K562 (cell line): Measurements from ENCODE around the gene CYLD.

Experiments used
- HDAC6 ChIP-seq: IDR thresholded peaks from 2 replicates; pipeline ENCODE4 v1.6.1; 2012; ENCODE audit warnings: low read depth, mild to moderate bottlenecking, control low read depth, inconsistent platforms, low read length, moderate library complexity
- JUND ChIP-seq, 2 experiments: IDR thresholded peaks; 2 replicates in 1 of 2; 3 replicates in 1 of 2; pipeline ENCODE4 v1.6.1; 2011; ENCODE audit warnings: borderline replicate concordance in 2 of 2, low read depth in 2 of 2, low read length in 2 of 2, improper control_type of control experiment in 1 of 2, missing biosample characterization in 1 of 2, missing genetic modification characterization in 1 of 2, missing genetic modification reagents in 1 of 2
- MEF2A ChIP-seq: IDR thresholded peaks from 2 replicates; pipeline ENCODE4 v1.6.1; 2011; ENCODE audit warnings: low read depth, mild to moderate bottlenecking, low read length, moderate library complexity; ENCODE audit not compliant: control insufficient read depth
- MYC ChIP-seq, 2 experiments: fragments of 250-450 bp in 1 of 2; sonication (Bioruptor Pico) in 1 of 2; IDR thresholded peaks; 2 replicates each; pipeline versions ENCODE4 v1.5.1 to v1.6.1; 2012 to 2021; ENCODE audit warnings: low read depth in 2 of 2, borderline replicate concordance in 1 of 2, improper control_type of control experiment in 1 of 2, low read length in 1 of 2, mild to moderate bottlenecking in 1 of 2, moderate library complexity in 1 of 2
- PYGO2 ChIP-seq: fragments of 450-650 bp; IDR thresholded peaks from 2 replicates; pipeline ENCODE4 v1.6.1; 2016; ENCODE audit warnings: mild to moderate bottlenecking, missing genetic modification characterization, moderate library complexity, missing compliant biosample characterization
- TBP ChIP-seq: optimal IDR thresholded peaks from 2 replicates; pipeline ENCODE3; 2011; ENCODE audit warnings: low read depth, low read length, improper control_type of control experiment
- ZC3H4 ChIP-seq: sonication (generic); formaldehyde crosslinking; IDR thresholded peaks from 2 replicates; pipeline ENCODE4 v1.9.0; 2021; ENCODE audit warnings: missing genetic modification reagents, borderline replicate concordance
- ZNF197 ChIP-seq: fragments of 200-800 bp; sonication (Bioruptor generic); IDR thresholded peaks from 2 replicates; pipeline ENCODE4 v1.6.1; 2016; ENCODE audit warnings: low read depth, missing genetic modification characterization, missing compliant biosample characterization
- ZNF263 ChIP-seq: sonication (generic); formaldehyde crosslinking; IDR thresholded peaks from 2 replicates; pipeline ENCODE4 v1.8.0; 2022; ENCODE audit warnings: mild to moderate bottlenecking, missing genetic modification reagents, borderline replicate concordance
- ZNF408 ChIP-seq: fragments of 250-450 bp; sonication (Bioruptor Pico); IDR thresholded peaks from 2 replicates; pipeline ENCODE4 v1.4.0; 2020; ENCODE audit warnings: low read depth, mild to moderate bottlenecking, moderate library complexity
- TF ChIP-seq, protein P1 (sequence below), 3 experiments: IDR thresholded peaks in 2 of 3; conservative IDR thresholded peaks in 1 of 3; 2 replicates each; pipeline ENCODE4 v1.5.1; 2011 to 2012; ENCODE audit warnings: low read length in 3 of 3, mild to moderate bottlenecking in 3 of 3, control low read depth in 2 of 3, improper control_type of control experiment in 1 of 3, inconsistent platforms in 1 of 3, low read depth in 1 of 3, mixed read lengths in 1 of 3, moderate library complexity in 1 of 3; ENCODE audit not compliant: insufficient read depth in 2 of 3
- TF ChIP-seq, protein P2 (sequence below), 2 experiments: fragments of 450-650 bp; formaldehyde crosslinking in 1 of 2; IDR thresholded peaks; 2 replicates each; pipeline versions ENCODE4 v1.4.0 to v1.6.1; 2014 to 2020; ENCODE audit warnings: mild to moderate bottlenecking in 2 of 2, borderline replicate concordance in 1 of 2, low read depth in 1 of 2
- TF ChIP-seq, protein P3 (sequence below): IDR thresholded peaks from 3 replicates; pipeline ENCODE4 v1.6.1; 2011; ENCODE audit warnings: borderline replicate concordance, mild to moderate bottlenecking; ENCODE audit not compliant: insufficient read length, insufficient read depth

DNA sequence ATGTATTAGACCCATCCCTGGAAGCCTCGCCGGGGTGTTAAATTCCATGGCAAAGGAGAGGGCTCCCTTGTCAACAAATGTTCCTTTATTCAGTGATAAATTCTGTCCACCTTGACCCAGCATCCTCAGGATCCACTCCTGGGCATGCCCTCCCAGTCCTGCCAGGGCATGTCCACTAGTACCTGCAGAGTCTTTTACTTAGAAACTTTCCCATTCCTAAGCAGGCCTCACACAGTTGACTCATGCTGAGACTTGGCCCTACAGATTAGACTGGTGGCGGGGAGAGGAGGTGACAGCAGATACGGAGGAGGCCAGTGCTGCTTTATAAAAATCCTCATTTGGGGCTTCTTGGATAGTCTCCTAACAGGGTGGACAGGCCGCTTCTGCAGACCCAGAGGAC, 88.8 kb downstream of the CYLD start:
- TF ChIP-seq ZNF408 = no peak
- TF ChIP-seq ZC3H4 (CRISPR knock-in tag) = no peak
- TF ChIP-seq, protein P1, sequence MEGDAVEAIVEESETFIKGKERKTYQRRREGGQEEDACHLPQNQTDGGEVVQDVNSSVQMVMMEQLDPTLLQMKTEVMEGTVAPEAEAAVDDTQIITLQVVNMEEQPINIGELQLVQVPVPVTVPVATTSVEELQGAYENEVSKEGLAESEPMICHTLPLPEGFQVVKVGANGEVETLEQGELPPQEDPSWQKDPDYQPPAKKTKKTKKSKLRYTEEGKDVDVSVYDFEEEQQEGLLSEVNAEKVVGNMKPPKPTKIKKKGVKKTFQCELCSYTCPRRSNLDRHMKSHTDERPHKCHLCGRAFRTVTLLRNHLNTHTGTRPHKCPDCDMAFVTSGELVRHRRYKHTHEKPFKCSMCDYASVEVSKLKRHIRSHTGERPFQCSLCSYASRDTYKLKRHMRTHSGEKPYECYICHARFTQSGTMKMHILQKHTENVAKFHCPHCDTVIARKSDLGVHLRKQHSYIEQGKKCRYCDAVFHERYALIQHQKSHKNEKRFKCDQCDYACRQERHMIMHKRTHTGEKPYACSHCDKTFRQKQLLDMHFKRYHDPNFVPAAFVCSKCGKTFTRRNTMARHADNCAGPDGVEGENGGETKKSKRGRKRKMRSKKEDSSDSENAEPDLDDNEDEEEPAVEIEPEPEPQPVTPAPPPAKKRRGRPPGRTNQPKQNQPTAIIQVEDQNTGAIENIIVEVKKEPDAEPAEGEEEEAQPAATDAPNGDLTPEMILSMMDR (IDR thresholded peaks at IDR 0.05 in 2 of 3, conservative IDR thresholded peaks at IDR 0.05 in 1 of 3; ENCODE audit: insufficient read depth in 2 of 3, low read depth in 1 of 3, low read length in 3 of 3) = no peak
- no peak for TF ChIP-seq PYGO2 (tag)
- no peak for TF ChIP-seq ZNF263 (CRISPR knock-in tag)
- no peak for TF ChIP-seq TBP
- no peak for TF ChIP-seq MYC (IDR thresholded peaks at IDR 0.05; ENCODE audit: low read depth, low read length)
- no peak for TF ChIP-seq MYC (CRISPR knock-in tag; IDR thresholded peaks at IDR 0.05; ENCODE audit: borderline replicate concordance, low read depth)
- TF ChIP-seq, protein P2, sequence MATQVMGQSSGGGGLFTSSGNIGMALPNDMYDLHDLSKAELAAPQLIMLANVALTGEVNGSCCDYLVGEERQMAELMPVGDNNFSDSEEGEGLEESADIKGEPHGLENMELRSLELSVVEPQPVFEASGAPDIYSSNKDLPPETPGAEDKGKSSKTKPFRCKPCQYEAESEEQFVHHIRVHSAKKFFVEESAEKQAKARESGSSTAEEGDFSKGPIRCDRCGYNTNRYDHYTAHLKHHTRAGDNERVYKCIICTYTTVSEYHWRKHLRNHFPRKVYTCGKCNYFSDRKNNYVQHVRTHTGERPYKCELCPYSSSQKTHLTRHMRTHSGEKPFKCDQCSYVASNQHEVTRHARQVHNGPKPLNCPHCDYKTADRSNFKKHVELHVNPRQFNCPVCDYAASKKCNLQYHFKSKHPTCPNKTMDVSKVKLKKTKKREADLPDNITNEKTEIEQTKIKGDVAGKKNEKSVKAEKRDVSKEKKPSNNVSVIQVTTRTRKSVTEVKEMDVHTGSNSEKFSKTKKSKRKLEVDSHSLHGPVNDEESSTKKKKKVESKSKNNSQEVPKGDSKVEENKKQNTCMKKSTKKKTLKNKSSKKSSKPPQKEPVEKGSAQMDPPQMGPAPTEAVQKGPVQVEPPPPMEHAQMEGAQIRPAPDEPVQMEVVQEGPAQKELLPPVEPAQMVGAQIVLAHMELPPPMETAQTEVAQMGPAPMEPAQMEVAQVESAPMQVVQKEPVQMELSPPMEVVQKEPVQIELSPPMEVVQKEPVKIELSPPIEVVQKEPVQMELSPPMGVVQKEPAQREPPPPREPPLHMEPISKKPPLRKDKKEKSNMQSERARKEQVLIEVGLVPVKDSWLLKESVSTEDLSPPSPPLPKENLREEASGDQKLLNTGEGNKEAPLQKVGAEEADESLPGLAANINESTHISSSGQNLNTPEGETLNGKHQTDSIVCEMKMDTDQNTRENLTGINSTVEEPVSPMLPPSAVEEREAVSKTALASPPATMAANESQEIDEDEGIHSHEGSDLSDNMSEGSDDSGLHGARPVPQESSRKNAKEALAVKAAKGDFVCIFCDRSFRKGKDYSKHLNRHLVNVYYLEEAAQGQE (IDR thresholded peaks at IDR 0.05; ENCODE audit: borderline replicate concordance) = no peak
- TF ChIP-seq, protein P2 (CRISPR knock-in tag; IDR thresholded peaks at IDR 0.05; ENCODE audit: low read depth) = no peak
- TF ChIP-seq, protein P3, sequence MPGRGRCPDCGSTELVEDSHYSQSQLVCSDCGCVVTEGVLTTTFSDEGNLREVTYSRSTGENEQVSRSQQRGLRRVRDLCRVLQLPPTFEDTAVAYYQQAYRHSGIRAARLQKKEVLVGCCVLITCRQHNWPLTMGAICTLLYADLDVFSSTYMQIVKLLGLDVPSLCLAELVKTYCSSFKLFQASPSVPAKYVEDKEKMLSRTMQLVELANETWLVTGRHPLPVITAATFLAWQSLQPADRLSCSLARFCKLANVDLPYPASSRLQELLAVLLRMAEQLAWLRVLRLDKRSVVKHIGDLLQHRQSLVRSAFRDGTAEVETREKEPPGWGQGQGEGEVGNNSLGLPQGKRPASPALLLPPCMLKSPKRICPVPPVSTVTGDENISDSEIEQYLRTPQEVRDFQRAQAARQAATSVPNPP = no peak
- no peak for TF ChIP-seq JUND (IDR thresholded peaks at IDR 0.05; ENCODE audit: borderline replicate concordance, low read depth, low read length)
- TF ChIP-seq JUND (tag; IDR thresholded peaks at IDR 0.05; ENCODE audit: borderline replicate concordance, low read depth, low read length) = no peak
- no peak for TF ChIP-seq MEF2A
- no peak for TF ChIP-seq ZNF197 (CRISPR knock-in tag)
- no peak for TF ChIP-seq HDAC6
